Naive thymus-derived CD4-positive, alpha-beta T cell (primary cell): Measurements from ENCODE around the gene HECW1. TPM values are rescaled to one million over a fixed set of nuclear protein-coding genes. Genes with fewer than 3 reads are reported as not detected.

Experiments
- ATAC-seq: fragments of 150-1000 bp; cut with Tn5 transposase; 2 replicates; pipeline ENCODE4 v1.10.0; 2021; ENCODE audit warnings: mild to moderate bottlenecking, moderate library complexity
- CTCF ChIA-PET: fragments of 350-600 bp; sonication (Branson Sonifier 250); formaldehyde crosslinking; loops from one replicate; lab custom pipeline; 2021; ENCODE audit warnings: antibody characterized with exemption; lab: Charles Lee
- POLR2A ChIA-PET: fragments of 350-600 bp; sonication (Branson Sonifier 250); formaldehyde crosslinking; loops from one replicate; lab custom pipeline; 2021; ENCODE audit warnings: antibody characterized with exemption, inconsistent platforms; lab: Charles Lee
- DNase-seq, 9 donors: peaks; one replicate each; pipeline versions ENCODE4 v3.0.0 to v3.0.0-alpha.2; 2020 to 2022; ENCODE audit warnings: mixed read lengths in 1 of 9
- H3K27ac ChIP-seq: one replicate; pipeline ENCODE4 v1.7.0; 2013; ENCODE audit warnings: mild to moderate bottlenecking, low read depth, low read length, moderate library complexity
- H3K27me3 ChIP-seq, 2 donors: one replicate each; pipeline ENCODE4 v1.7.0; 2013; ENCODE audit warnings: low read length in 2 of 2, mild to moderate bottlenecking in 2 of 2, moderate library complexity in 2 of 2; ENCODE audit not compliant: control insufficient read depth in 2 of 2, insufficient read depth in 2 of 2
- H3K36me3 ChIP-seq, 3 experiments: 1 replicate in 2 of 3; 2 replicates in 1 of 3; pipeline ENCODE4 v1.7.0; 2013; ENCODE audit warnings: low read length in 3 of 3, mild to moderate bottlenecking in 3 of 3, moderate library complexity in 1 of 3; ENCODE audit not compliant: insufficient read depth in 3 of 3, control insufficient read depth in 2 of 3
- H3K4me1 ChIP-seq, 2 donors: one replicate each; pipeline ENCODE4 v1.7.0; 2013; ENCODE audit warnings: low read length in 2 of 2, mild to moderate bottlenecking in 2 of 2, moderate library complexity in 1 of 2; ENCODE audit not compliant: control insufficient read depth in 2 of 2, insufficient read depth in 2 of 2
- H3K4me3 ChIP-seq: 2 replicates; pipeline ENCODE4 v1.7.0; 2013; ENCODE audit warnings: mild to moderate bottlenecking, low read length
- H3K9me3 ChIP-seq, 3 experiments: 1 replicate in 2 of 3; 2 replicates in 1 of 3; pipeline ENCODE4 v1.7.0; 2013; ENCODE audit warnings: low read length in 3 of 3; ENCODE audit not compliant: control insufficient read depth in 2 of 3
- H3K27ac Mint-ChIP-seq, 9 donors: one replicate each; pipeline ENCODE4 v1.8.0; 2020 to 2022; ENCODE audit warnings: mixed read lengths in 9 of 9, mild to moderate bottlenecking in 8 of 9, moderate library complexity in 5 of 9, inconsistent platforms in 2 of 9
- H3K27me3 Mint-ChIP-seq, 5 donors: one replicate each; pipeline ENCODE4 v1.8.0; 2021 to 2022; ENCODE audit warnings: mixed read lengths in 5 of 5, mild to moderate bottlenecking in 1 of 5
- H3K36me3 Mint-ChIP-seq, 5 donors: one replicate each; pipeline ENCODE4 v1.8.0; 2020 to 2022; ENCODE audit warnings: mixed read lengths in 5 of 5, mild to moderate bottlenecking in 3 of 5, inconsistent platforms in 1 of 5
- H3K4me1 Mint-ChIP-seq, 7 donors: one replicate each; pipeline ENCODE4 v1.8.0; 2020 to 2022; ENCODE audit warnings: mixed read lengths in 7 of 7, mild to moderate bottlenecking in 3 of 7, inconsistent platforms in 1 of 7
- H3K4me3 Mint-ChIP-seq, 10 donors: one replicate each; pipeline ENCODE4 v1.8.0; 2020 to 2022; ENCODE audit warnings: mild to moderate bottlenecking in 10 of 10, mixed read lengths in 10 of 10, moderate library complexity in 6 of 10, inconsistent platforms in 2 of 10
- H3K9me3 Mint-ChIP-seq, 11 donors: one replicate each; pipeline ENCODE4 v1.8.0; 2020 to 2022; ENCODE audit warnings: mixed read lengths in 11 of 11, mild to moderate bottlenecking in 4 of 11, inconsistent platforms in 1 of 11, moderate library complexity in 1 of 11
- intact Hi-C, 2 donors: fragments of 100-400 bp; cut with micrococcal nuclease; formaldehyde crosslinking; loops; one replicate each; pipeline ENCODE4 v1.15.1; 2023
- polyA plus RNA-seq, 2 donors: library from polyadenylated mRNA; unstranded; fragments of 300-500 nt; fragmentation: Illumina TruSeq; gene quantifications; one replicate each; pipeline ENCODE4 v1.2.3, GENCODE V29; 2021
- total RNA-seq, 6 experiments: library from RNA in 5 of 6; stranded (reverse) in 5 of 6; gene quantifications; 1 replicate in 5 of 6; 2 replicates in 1 of 6; pipeline ENCODE4 v1.2.3 and lab custom pipeline; 2021 to 2026

The HECW1 gene
- total and polyA plus RNA-seq, 7 experiments from 2014 or later: not detected

DNA sequence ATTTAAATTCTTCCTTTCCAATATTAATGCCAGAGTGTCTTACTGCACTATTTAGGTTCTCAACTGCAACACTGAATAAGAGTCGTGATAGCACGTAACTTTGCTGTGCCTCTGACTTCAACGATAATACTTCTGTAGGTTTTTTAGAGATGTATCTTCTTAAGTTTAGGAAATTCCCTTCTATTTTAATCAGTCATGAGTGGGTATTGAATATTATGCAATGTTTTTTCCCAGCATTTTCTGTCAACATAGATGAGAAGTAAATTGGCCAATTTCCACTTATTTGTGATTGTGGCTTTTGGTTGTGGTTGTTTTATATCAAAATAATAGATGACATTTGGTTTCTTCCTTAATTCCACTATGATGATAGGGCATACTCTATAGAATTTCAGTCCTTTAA, 463.8 kb downstream of the HECW1 start:
- Mint-ChIP-seq H3K27me3 (peaks cover 0 to 7% (median 0%) of the 10 kb centered on the region in 5 donors), H3K27ac (no peak overlapping the region), H3K9me3 (peaks cover 0 to 2% (median 0%) of the 10 kb centered on the region in 11 donors), H3K36me3 (peaks cover 0 to 4% (median 0%) of the 10 kb centered on the region in 5 donors), H3K4me3 (no peak overlapping the region), H3K4me1 (peaks cover 0 to 29% (median 4%) of the 10 kb centered on the region in 7 donors)
- POLR2A ChIA-PET: no interaction called here
- H3K36me3 ChIP-seq: no peaks in the 10 kb centered on the region
- H3K27me3 ChIP-seq: no peaks in the 10 kb centered on the region
- CTCF ChIA-PET: interaction anchor here (3.3 kb wide), 1 partner anchor 123 kb away, joined by 19 read pairs; no protein-coding TSS in a partner anchor
- intact Hi-C loops: no loop called here
- no peak overlapping the region for H3K27ac ChIP-seq
- no peak for DNase-seq
- ATAC-seq: no peak
- no peaks in the 10 kb centered on the region for H3K4me1 ChIP-seq
- H3K9me3 ChIP-seq: no peaks in the 10 kb centered on the region
- no peak overlapping the region for H3K4me3 ChIP-seq

DNA sequence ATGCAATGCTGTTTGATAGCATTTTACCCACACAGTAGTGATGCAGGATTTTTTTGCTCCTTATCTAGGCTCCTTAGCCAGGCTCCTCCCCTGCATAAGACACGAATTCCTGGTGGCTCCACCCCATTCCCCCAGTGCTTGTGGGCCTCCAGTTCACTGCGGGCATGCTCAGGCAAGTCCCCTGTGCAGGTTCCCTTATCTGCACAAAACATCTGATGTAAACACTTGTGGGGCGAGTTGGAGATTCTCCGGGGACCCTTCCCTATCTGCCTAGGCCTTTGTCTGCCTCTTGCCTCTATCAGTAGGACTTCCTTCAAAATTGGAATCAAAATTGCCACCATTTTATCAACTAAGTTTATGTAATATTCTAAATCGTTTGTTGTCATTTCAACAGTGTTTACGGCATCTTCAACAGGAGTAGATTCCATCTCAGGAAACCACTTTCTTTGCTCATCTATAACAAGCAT, 465.1 kb downstream of the HECW1 start:
- Histone ChIP-seq H3K4me3 (no peak overlapping the region), H3K36me3 (no peaks in the 10 kb centered on the region), H3K4me1 (peaks cover 0 to 3% of the 10 kb centered on the region in 2 donors), H3K27me3 (no peaks in the 10 kb centered on the region), H3K9me3 (no peaks in the 10 kb centered on the region), H3K27ac (no peak overlapping the region)
- H3K4me1 Mint-ChIP-seq: peaks cover 2 to 30% (median 10%) of the 10 kb centered on the region in 7 donors
- ATAC-seq: no peak
- H3K9me3 Mint-ChIP-seq: peaks cover 0 to 2% (median 0%) of the 10 kb centered on the region in 11 donors
- peaks cover 0 to 4% (median 0%) of the 10 kb centered on the region in 5 donors for H3K36me3 Mint-ChIP-seq
- peak overlapping the region in 1 of 9 donors; percentile 20 for H3K27ac Mint-ChIP-seq
- no peak overlapping the region for H3K4me3 Mint-ChIP-seq
- H3K27me3 Mint-ChIP-seq: peaks cover 0 to 17% (median 6%) of the 10 kb centered on the region in 5 donors
- POLR2A ChIA-PET: interaction anchor here (1.6 kb wide), 1 partner anchor 44 kb away, joined by 3 read pairs; no protein-coding TSS in a partner anchor
- DNase-seq: no peak
- intact Hi-C loops: no loop called here
- CTCF ChIA-PET: interaction anchor here (1.5 kb wide), 1 partner anchor 122 kb away, joined by 9 read pairs; no protein-coding TSS in a partner anchor

DNA sequence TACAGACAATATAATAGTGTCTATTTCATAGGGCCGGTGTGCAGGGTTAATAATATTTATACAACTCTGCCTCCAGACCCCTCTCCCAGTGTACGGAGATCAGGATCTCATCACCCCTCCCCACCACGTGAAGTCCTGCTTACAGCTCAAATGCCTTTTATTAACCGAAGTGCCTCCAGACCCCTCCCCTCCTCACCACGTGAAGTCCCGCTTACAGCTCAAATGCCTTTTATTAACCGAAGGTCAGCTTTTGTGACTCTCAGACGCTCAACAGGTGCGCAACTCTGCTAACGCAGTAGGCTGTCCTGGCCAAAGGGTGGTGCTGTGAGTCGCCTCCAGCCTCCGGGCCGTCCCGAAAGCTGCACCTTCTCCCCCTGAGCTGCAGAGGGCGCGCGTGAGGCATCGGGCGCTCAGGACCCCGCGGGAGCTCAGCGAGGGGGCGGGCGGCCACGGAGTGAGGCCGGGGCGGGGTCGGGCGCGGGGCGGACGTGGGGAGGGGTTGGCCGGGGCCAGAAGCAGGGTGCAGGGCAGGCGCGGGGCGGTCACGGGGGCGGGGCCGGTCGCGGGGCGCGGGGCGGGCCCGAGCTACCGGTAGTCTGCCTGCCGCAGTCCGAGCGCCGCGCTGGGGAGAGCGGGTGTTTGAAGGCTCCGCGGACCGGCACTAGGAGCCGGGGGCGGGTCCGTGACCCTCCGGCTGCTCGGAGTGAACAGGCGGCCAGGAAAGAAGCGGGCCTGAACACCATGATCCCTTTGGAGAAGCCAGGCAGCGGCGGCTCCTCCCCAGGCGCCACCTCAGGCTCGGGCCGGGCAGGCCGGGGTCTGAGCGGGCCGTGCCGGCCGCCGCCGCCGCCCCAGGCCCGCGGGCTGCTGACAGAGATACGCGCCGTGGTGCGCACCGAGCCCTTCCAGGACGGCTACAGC, 470.3 kb downstream of the HECW1 start, which contains the start of gene STK17A:
STK17A (plus strand) TSS at position 606 of the 921 bp plus-strand sequence; CDS start at position 742, 136 bp downstream.
- ATAC-seq (peak; percentile 93), DNase-seq (peak; percentile 91 to 100 (median 95))
- Mint-ChIP-seq H3K4me3 (peak within 1 kb of the TSS; percentile 96 to 100 (median 98)), H3K36me3 (peaks cover 0 to 14% (median 0%) of the 10 kb centered on the region in 5 donors), H3K27ac (peak within 1 kb of the TSS; percentile 89 to 100 (median 95)), H3K9me3 (peaks cover 0 to 6% (median 0%) of the 10 kb centered on the region in 11 donors), H3K27me3 (peaks cover 0 to 22% (median 6%) of the 10 kb centered on the region in 5 donors), H3K4me1 (peaks cover 10 to 33% (median 13%) of the 10 kb centered on the region in 7 donors)
- H3K4me1 ChIP-seq: peaks cover 8 to 10% of the 10 kb centered on the region in 2 donors
- POLR2A ChIA-PET: interaction anchor here (0.6 to 7.8 kb wide), 40 partner anchors 9 to 650 kb away, joined by 3 to 185 read pairs (median 4); partner anchors contain the start of genes BLVRA, COA1, MRPL32 and PSMA2
- CTCF ChIA-PET: interaction anchor here (0.6 to 10.6 kb wide), 61 partner anchors 9 to 653 kb away, joined by 3 to 440 read pairs (median 5); partner anchors contain the start of genes COA1, MRPL32 and PSMA2
- intact Hi-C loops: loop anchor here (1.0 to 5.0 kb wide), 15 partner anchors 9 to 650 kb away; partner anchors contain the start of genes COA1 (in 2 of the 2), MRPL32 (in 2 of the 2), PSMA2 (in 2 of the 2) and UBE2D4 (in 2 of the 2)
- peak within 1 kb of the TSS; percentile 79 for H3K4me3 ChIP-seq
- H3K36me3 ChIP-seq: peaks cover 0 to 4% (median 0%) of the 10 kb centered on the region in 3 experiments
- H3K9me3 ChIP-seq: no peaks in the 10 kb centered on the region
- peak within 1 kb of the TSS; percentile 96 for H3K27ac ChIP-seq
- H3K27me3 ChIP-seq: no peaks in the 10 kb centered on the region

- H3K27me3 Mint-ChIP-seq: peaks cover 0 to 22% (median 6%) of the 10 kb centered on the region in 5 donors
- CTCF ChIA-PET: interaction anchor here (0.6 to 10.6 kb wide), 52 partner anchors 8 to 653 kb away, joined by 3 to 440 read pairs (median 6); partner anchors contain the start of genes COA1, MRPL32 and PSMA2
- Histone ChIP-seq H3K36me3 (peaks cover 0 to 4% (median 0%) of the 10 kb centered on the region in 3 experiments), H3K4me3 (peak overlapping the region; percentile 79), H3K27me3 (no peaks in the 10 kb centered on the region), H3K27ac (peak overlapping the region; percentile 96), H3K9me3 (no peaks in the 10 kb centered on the region), H3K4me1 (peaks cover 16 to 18% of the 10 kb centered on the region in 2 donors)
- POLR2A ChIA-PET: interaction anchor here (0.9 to 7.8 kb wide), 31 partner anchors 8 to 651 kb away, joined by 3 to 185 read pairs (median 7); partner anchors contain the start of genes BLVRA, COA1, MRPL32 and PSMA2
- DNase-seq: peak; percentile 59 to 87 (median 78)
- peak overlapping the region; percentile 96 to 100 (median 98) for H3K4me3 Mint-ChIP-seq
- H3K4me1 Mint-ChIP-seq: peaks cover 16 to 33% (median 20%) of the 10 kb centered on the region in 7 donors
- H3K36me3 Mint-ChIP-seq: peaks cover 0 to 17% (median under 1%) of the 10 kb centered on the region in 5 donors
- H3K27ac Mint-ChIP-seq: peak overlapping the region; percentile 89 to 100 (median 95)
- ATAC-seq: peak; percentile 9
- H3K9me3 Mint-ChIP-seq: peaks cover 0 to 6% (median 0%) of the 10 kb centered on the region in 11 donors
- intact Hi-C loops: loop anchor here (1.0 to 5.0 kb wide), 10 partner anchors 8 to 651 kb away; partner anchors contain the start of genes COA1 (in 2 of the 2), MRPL32 (in 2 of the 2), PSMA2 (in 2 of the 2) and UBE2D4 (in 2 of the 2)
Observed at GRCh38 chr7:43583424-43584194, 471.2 kb downstream of the HECW1 start.

- H3K9me3 ChIP-seq: no peaks in the 10 kb centered on the region
- H3K4me3 ChIP-seq: peak overlapping the region; percentile 79
- peaks cover 0 to 4% (median 0%) of the 10 kb centered on the region in 3 experiments for H3K36me3 ChIP-seq
- ATAC-seq (no peak), DNase-seq (peak in 3 of 9 donors; percentile 13 to 48 (median 25))
- POLR2A ChIA-PET: interaction anchor here (1.0 to 7.8 kb wide), 9 partner anchors 18 to 145 kb away, joined by 4 to 185 read pairs (median 14); partner anchors contain the start of gene COA1
- peaks cover 0 to 22% (median 6%) of the 10 kb centered on the region in 5 donors for H3K27me3 Mint-ChIP-seq
- CTCF ChIA-PET: interaction anchor here (0.6 to 10.6 kb wide), 5 partner anchors 19 to 138 kb away, joined by 3 to 440 read pairs (median 8); no protein-coding TSS in a partner anchor
- H3K27ac Mint-ChIP-seq: peak overlapping the region; percentile 89 to 100 (median 95)
- intact Hi-C loops: loop anchor here (5.0 kb wide), 1 partner anchor 343 kb away; the partner anchor contains the start of gene UBE2D4 (in 2 of the 2)
- H3K9me3 Mint-ChIP-seq: peaks cover 0 to 6% (median 0%) of the 10 kb centered on the region in 11 donors
- H3K4me3 Mint-ChIP-seq: peak overlapping the region; percentile 96 to 100 (median 98)
- no peaks in the 10 kb centered on the region for H3K27me3 ChIP-seq
- H3K27ac ChIP-seq: peak overlapping the region; percentile 96
- peaks cover 22 to 24% of the 10 kb centered on the region in 2 donors for H3K4me1 ChIP-seq
- H3K36me3 Mint-ChIP-seq: peaks cover 0 to 19% (median 3%) of the 10 kb centered on the region in 5 donors
- peaks cover 20 to 38% (median 26%) of the 10 kb centered on the region in 7 donors for H3K4me1 Mint-ChIP-seq
Observed at GRCh38 chr7:43584195-43584586, 471.7 kb downstream of the HECW1 start.
